GM12873 (cell line): ENCODE results near the gene KIR2DL3.

Source experiments
- TF ChIP-seq, protein P1 (sequence below): IDR thresholded peaks from 2 replicates; pipeline ENCODE4 v1.5.1; 2012; ENCODE audit warnings: low read depth, mild to moderate bottlenecking, moderate library complexity, low read length, control low read depth; ENCODE audit not compliant: insufficient read depth; ENCODE audit errors: missing control alignments

KIR2DL3 gene

DNA sequence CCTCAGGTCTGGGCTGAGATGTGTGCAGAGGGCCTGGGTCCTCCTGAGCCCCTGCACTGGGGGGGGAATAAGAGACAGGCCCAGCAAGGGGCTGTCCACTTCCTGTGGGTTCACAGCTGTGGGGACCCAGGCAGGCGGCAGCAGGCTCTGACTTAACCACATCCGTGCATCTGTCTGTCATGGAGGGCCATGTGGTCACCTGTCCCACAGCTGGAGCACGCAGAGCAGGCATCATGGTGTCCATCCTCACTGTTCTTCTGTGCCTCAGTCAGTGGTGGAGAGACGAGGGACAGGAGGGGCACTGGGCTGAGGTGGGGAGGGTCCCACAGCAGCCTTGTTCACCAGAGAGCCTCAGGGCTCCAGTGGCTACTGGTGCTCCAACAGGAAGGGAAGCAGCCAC is 30.4 kb upstream of the KIR2DL3 start:
- TF ChIP-seq, protein P1, sequence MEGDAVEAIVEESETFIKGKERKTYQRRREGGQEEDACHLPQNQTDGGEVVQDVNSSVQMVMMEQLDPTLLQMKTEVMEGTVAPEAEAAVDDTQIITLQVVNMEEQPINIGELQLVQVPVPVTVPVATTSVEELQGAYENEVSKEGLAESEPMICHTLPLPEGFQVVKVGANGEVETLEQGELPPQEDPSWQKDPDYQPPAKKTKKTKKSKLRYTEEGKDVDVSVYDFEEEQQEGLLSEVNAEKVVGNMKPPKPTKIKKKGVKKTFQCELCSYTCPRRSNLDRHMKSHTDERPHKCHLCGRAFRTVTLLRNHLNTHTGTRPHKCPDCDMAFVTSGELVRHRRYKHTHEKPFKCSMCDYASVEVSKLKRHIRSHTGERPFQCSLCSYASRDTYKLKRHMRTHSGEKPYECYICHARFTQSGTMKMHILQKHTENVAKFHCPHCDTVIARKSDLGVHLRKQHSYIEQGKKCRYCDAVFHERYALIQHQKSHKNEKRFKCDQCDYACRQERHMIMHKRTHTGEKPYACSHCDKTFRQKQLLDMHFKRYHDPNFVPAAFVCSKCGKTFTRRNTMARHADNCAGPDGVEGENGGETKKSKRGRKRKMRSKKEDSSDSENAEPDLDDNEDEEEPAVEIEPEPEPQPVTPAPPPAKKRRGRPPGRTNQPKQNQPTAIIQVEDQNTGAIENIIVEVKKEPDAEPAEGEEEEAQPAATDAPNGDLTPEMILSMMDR = no peak

DNA sequence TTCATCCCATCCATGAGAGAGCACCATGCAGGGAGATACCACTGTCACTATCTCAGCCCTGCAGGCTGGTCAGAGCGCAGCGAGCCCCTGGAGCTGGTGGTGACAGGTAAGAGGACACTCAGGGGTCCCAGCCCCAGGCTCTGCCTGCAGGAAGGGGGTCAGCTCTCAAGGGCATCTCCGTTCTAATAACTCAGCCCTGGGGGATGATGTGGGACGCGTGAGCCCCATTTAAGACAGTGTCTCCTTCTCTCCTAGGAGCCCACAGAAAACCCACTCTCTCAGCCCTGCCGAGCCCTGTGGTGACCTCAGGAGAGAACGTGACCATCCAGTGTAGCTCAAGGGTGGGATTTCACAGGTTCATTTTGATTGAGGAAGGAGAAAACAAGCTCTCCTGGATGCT is 29.5 kb upstream of the KIR2DL3 start:
- TF ChIP-seq, protein P1 = no peak

DNA sequence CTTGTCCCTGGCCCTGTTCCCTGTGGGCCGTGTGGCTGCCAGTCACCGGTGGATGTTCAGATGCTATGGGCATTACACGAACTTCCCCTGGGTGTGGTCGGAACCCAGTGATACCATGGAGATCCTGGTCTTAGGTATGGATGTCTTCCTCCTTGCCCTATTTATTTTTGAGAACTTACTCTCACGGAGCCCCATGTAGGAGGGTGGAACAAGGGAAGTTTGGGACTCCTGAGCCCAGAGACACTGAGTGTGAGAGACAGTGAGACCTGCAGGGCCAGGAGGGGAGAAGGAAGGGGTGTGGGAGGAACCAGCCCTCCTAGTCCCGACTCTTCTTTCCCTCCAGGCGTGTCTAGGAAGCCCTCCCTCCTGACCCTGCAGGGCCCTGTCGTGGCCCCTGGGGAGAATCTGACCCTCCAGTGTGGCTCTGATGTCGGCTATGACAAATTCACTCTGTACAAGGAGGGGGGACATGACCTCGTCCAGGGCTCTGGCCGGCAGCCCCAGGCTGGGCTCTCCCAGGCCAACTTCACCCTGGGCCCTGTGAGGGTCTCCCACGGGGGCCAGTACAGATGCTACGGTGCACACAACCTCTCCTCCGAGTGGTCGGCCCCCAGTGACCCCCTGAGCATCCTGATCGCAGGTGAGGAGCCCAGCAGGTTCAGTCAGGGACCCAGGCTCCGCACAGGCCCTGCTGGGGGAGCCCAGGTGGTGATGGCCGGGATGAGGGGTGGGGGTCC is 28.9 kb upstream of the KIR2DL3 start:
- TF ChIP-seq, protein P1 = no peak

DNA sequence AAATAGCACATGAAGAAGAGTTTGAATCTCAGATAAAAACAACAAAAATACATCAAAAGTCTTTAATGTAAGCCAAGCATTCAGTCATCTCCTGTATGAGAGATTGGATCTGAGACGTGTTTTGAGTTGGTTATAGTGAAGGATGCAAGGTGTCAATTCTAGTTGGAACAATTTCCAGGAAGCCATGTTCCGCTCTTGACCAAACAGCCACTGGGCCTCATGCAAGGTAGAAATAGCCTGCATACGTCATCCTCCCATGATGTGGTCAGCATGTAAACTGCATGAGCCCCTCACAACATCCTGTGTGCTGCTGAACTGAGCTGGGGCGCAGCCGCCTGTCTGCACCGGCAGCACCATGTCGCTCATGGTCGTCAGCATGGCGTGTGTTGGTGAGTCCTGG is 14.2 kb upstream of the KIR2DL3 start, which contains the start of gene KIR3DL3:
Gene KIR3DL3 (plus strand): TSS at position 301 of the 400 bp plus-strand sequence. CDS start 55 bp downstream, at position 356.
- TF ChIP-seq, protein P1 = no peak

DNA sequence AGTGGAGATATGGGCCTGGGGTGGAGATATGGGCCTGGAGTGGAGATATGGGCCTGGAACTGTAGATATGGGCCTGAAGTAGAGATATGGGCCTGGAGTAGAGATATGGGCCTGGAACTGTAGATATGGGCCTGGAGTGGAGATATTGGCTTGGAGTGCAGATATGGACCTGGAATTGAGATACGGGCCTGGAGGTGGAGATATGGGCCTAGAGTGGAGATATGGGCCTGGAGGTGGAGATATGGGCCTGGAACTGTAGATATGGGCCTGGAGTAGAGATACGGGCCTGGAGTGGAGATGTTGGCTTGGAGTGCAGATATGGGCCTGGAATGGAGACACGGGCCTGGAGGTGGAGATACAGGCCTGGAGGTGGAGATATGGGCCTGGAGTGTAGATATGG is 13.7 kb upstream of the KIR2DL3 start:
- TF ChIP-seq, protein P1 = no peak

DNA sequence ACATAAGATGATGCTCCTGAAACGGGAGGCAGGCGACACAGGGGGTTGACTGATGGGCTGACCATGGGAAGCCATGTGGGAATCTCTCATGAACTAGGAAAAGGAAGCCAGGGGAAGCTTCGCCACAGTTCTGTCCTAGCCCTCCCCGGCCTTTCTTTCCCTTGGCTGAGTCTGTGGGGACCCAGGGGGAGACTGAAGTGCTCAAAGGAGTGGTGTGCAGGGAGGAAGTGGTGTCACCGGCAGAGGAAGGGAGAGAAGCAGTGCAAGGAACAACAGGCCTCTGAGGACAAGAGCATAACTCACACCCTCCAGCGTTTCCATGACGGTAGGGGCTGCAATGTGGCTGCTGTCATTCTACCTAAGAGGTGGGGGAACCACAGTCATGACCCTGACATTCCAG is 13.0 kb upstream of the KIR2DL3 start:
- TF ChIP-seq, protein P1 = no peak

DNA sequence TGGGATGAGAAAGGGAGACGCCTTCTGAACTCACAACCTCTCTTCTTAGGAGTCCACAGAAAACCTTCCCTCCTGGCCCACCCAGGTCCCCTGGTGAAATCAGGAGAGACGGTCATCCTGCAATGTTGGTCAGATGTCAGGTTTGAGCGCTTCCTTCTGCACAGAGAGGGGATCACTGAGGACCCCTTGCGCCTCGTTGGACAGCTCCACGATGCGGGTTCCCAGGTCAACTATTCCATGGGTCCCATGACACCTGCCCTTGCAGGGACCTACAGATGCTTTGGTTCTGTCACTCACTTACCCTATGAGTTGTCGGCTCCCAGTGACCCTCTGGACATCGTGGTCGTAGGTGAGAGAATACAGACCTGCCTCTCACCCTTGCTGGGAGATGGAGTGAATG is 10.8 kb upstream of the KIR2DL3 start:
- TF ChIP-seq, protein P1 = no peak
